Stimulated activated CD4-positive, alpha-beta T cell treated with anti-CD3 and anti-CD28 coated beads, Interleukin-2, amount 100 ng/mL, for 48 hours (primary cell): ENCODE data around the gene ATP10D.
A peak's percentile ranks its signal among the peaks of the same experiment; 100 is the strongest.
"Not testable (repeated sequence)": the region's sequence is repeated elsewhere in the genome, so short reads cannot be mapped to it uniquely, and the experiment has no call there.

ENCODE experiments used
- DNase-seq, 2 donors: peaks; one replicate each; pipeline ENCODE4 v3.0.0-alpha.2; 2020

The ATP10D gene

GRCh38 chr4:47485047-47485692, at the start of gene ATP10D:
Gene ATP10D, plus strand, starts transcription at chr4:47485275. Its CDS starts 27,266 bp downstream, at chr4:47512541.
- DNase-seq, result peak; percentile 65 to 72

- no peak for DNase-seq
Measured at GRCh38 chr4:47442980-47443379, 42.1 kb upstream of the ATP10D start.

- DNase-seq, result no peak
Measured at GRCh38 chr4:47444031-47444430, 41.0 kb upstream of the ATP10D start.

GRCh38 chr4:47451657-47452056, 33.4 kb upstream of the ATP10D start:
- no peak for DNase-seq

GRCh38 chr4:47462799-47463234, 22.3 kb upstream of the ATP10D start:
- no peak for DNase-seq

GRCh38 chr4:47463235-47463956, 21.7 kb upstream of the ATP10D start, which contains the start of gene COMMD8:
Gene COMMD8, minus strand, starts transcription at chr4:47463702. Its CDS starts 51 bp downstream, at chr4:47463651.
- peak; percentile 93 to 96 for DNase-seq

- DNase-seq, result no peak
Measured at GRCh38 chr4:47465004-47465403, 20.1 kb upstream of the ATP10D start.

- no peak for DNase-seq
Measured at GRCh38 chr4:47466056-47466785, 18.9 kb upstream of the ATP10D start.

GRCh38 chr4:47468706-47469365, 16.2 kb upstream of the ATP10D start:
- DNase-seq, result no peak

GRCh38 chr4:47469951-47470350, 15.1 kb upstream of the ATP10D start:
- DNase-seq, result no peak

GRCh38 chr4:47471064-47471463, 14.0 kb upstream of the ATP10D start:
- DNase-seq, result no peak

GRCh38 chr4:47471591-47471990, 13.5 kb upstream of the ATP10D start:
- no peak for DNase-seq

- no peak for DNase-seq
Measured at GRCh38 chr4:47473141-47473750, 11.8 kb upstream of the ATP10D start.

GRCh38 chr4:47474799-47475198, 10.3 kb upstream of the ATP10D start:
- no peak for DNase-seq

- no peak for DNase-seq
Measured at GRCh38 chr4:47475411-47475810, 9.7 kb upstream of the ATP10D start.

- DNase-seq, result no peak
Measured at GRCh38 chr4:47478804-47479203, 6.3 kb upstream of the ATP10D start.

GRCh38 chr4:47482326-47482725, 2.7 kb upstream of the ATP10D start:
- no peak for DNase-seq

- no peak for DNase-seq
Measured at GRCh38 chr4:47483745-47484144, 1.3 kb upstream of the ATP10D start.

GRCh38 chr4:47484168-47484567, 907 bp upstream of the ATP10D start:
- DNase-seq, result no peak

GRCh38 chr4:47485768-47486167, 693 bp downstream of the ATP10D start:
- no peak for DNase-seq

- DNase-seq, result no peak
Measured at GRCh38 chr4:47486231-47486673, 1.2 kb downstream of the ATP10D start.

- DNase-seq, result not testable (repeated sequence)
Measured at GRCh38 chr4:47486727-47487126, 1.7 kb downstream of the ATP10D start.

- no peak for DNase-seq
Measured at GRCh38 chr4:47488706-47489105, 3.6 kb downstream of the ATP10D start.
